ENCODE data around the gene RIIAD1. TPM values are rescaled to one million over a fixed set of nuclear protein-coding genes. Genes with fewer than 3 reads are reported as not detected.

RIIAD1 gene, protein sequence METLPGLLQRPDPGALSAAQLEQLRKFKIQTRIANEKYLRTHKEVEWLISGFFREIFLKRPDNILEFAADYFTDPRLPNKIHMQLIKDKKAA
- total RNA-seq (2021; ENCODE audit: unreplicated experiment) (not detected), Bru-seq, nascent RNA (percentile 12 among the genes with signal in this experiment), BruChase-seq, experiment 1, labeled RNA remaining after a 2-hour chase (percentile 10 among the genes with signal in this experiment), BruChase-seq, experiment 2, labeled RNA remaining after a 6-hour chase (percentile 9 among the genes with signal in this experiment)
- polyA plus RNA-seq (2012; ENCODE audit: insufficient read length): not detected
- long read RNA-seq: 0 reads

DNA sequence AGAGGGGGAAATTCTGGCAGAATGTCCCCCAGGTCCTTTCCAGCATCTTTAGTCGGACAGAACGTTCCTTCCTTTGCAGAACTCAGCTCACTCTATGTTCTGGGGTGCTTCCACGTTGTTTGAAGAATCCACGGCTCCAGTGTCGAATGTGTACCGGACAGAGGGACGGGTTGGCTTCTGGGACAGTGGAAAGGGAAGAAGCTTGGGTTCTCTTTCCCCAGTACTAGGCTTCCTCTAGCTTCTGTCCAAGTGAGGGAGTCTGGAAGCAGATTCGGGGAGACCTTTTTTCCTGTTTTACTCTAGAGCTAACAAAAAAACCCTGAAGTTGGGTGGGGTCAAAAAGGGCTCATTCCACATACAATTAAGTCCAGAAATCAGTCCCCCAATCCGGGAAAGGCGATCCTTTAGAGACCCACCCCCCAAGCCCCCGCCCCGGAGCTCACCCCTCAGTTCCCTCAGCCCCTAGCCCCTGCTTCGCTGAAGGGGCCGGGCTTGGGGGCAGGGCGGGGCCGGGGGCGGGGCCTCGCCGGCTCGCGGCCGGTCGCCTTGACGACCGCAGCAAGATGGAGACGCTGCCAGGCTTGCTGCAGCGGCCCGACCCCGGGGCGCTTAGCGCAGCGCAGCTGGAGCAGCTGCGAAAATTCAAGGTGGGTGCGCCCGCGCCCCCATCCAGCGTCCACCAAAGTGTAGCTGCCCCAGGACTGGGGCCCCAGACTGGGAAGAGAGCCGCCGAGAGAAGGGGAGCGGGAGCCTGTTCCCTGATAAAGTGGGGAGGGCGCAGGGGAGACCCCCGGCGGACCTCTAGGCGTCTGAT lies at the start of gene RIIAD1:
Gene RIIAD1, plus strand, starts transcription at position 549 of the 814 bp plus-strand sequence. Its CDS starts 15 bp downstream, at position 564.
- ATAC-seq (peak; percentile 85), DNase-seq (ENCODE audit: low read depth, low spot score) (no peak)
- BruUV-seq (replicated peaks): no TSS peak
- H3K27me3 ChIP-seq (ENCODE audit: control insufficient read depth, insufficient read depth, low read length): peaks cover 10% of the 10 kb centered on the region
- intact Hi-C loops (cut with micrococcal nuclease; ENCODE audit: unreplicated experiment) (no loop called here), in situ Hi-C loops (cut with HindIII; ENCODE audit: low pct_unique_long_range_greater_than_20kb, low sequenced_read_pairs) (no loop called here)
- POLR2A ChIA-PET: interaction anchor here (0.6 to 1.2 kb wide), 4 partner anchors 22 to 423 kb away, joined by 3 to 21 read pairs (median 4); no protein-coding TSS in a partner anchor
- H3K27ac ChIP-seq (ENCODE audit: low read length): peak within 1 kb of the TSS; percentile 65
- H3K9me3 ChIP-seq (ENCODE audit: control insufficient read depth, insufficient read depth, low read depth, low read length): no peaks in the 10 kb centered on the region
- no peaks in the 10 kb centered on the region for H3K36me3 ChIP-seq (ENCODE audit: control insufficient read depth, insufficient read depth, low read length)
- H3K4me3 ChIP-seq (ENCODE audit: low read depth in 2 of 2, low read length in 2 of 2): peak within 1 kb of the TSS; percentile 47 to 61
- no peak for TF ChIP-seq REST (IDR thresholded peaks at IDR 0.05; ENCODE audit: insufficient read depth in 1 of 2, low read depth in 2 of 2, low read length in 1 of 2)
- TF ChIP-seq TCF7L2 (IDR thresholded peaks at IDR 0.05; ENCODE audit: low read depth, low read length): no peak
- no peak for TF ChIP-seq POLR2AphosphoS5 (IDR thresholded peaks at IDR 0.05; ENCODE audit: low read depth, low read length)
- TF ChIP-seq, protein P1, sequence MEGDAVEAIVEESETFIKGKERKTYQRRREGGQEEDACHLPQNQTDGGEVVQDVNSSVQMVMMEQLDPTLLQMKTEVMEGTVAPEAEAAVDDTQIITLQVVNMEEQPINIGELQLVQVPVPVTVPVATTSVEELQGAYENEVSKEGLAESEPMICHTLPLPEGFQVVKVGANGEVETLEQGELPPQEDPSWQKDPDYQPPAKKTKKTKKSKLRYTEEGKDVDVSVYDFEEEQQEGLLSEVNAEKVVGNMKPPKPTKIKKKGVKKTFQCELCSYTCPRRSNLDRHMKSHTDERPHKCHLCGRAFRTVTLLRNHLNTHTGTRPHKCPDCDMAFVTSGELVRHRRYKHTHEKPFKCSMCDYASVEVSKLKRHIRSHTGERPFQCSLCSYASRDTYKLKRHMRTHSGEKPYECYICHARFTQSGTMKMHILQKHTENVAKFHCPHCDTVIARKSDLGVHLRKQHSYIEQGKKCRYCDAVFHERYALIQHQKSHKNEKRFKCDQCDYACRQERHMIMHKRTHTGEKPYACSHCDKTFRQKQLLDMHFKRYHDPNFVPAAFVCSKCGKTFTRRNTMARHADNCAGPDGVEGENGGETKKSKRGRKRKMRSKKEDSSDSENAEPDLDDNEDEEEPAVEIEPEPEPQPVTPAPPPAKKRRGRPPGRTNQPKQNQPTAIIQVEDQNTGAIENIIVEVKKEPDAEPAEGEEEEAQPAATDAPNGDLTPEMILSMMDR (IDR thresholded peaks at IDR 0.05): no peak
- no peak for TF ChIP-seq SIN3A (IDR thresholded peaks at IDR 0.05; ENCODE audit: borderline replicate concordance, insufficient read depth, low read depth, low read length)
- CTCF ChIA-PET: interaction anchor here (0.8 kb wide), 1 partner anchor 127 kb away, joined by 3 read pairs; no protein-coding TSS in a partner anchor
- peaks cover 7% of the 10 kb centered on the region for H3K4me1 ChIP-seq (ENCODE audit: control insufficient read depth, insufficient read depth, low read length)

DNA sequence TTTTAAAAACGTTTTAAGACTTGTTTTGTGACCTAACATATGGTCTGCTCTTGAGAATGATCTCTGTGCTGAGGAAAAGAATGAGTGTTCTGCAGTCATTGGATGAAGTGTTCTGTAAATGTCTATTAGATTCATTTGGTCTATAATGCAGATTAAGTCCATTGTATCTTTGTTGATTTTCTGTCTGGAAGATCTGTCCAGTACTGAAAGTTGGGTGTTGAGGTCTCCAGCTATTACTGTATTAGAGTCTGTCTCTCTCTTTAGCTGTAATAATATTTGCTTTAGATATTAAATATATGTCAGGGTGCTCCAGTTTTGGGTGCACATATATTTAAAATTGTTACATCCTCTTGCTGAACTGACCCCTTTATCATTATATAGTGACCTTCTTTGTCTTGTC lies 47.9 kb upstream of the RIIAD1 start:
- H3K36me3 ChIP-seq (ENCODE audit: control insufficient read depth, insufficient read depth, low read length): peaks cover 9% of the 10 kb centered on the region
- no peaks in the 10 kb centered on the region for H3K4me1 ChIP-seq (ENCODE audit: control insufficient read depth, insufficient read depth, low read length)
- no peaks in the 10 kb centered on the region for H3K9me3 ChIP-seq (ENCODE audit: control insufficient read depth, insufficient read depth, low read depth, low read length)
- ATAC-seq: no peak
- TF ChIP-seq SIN3A (IDR thresholded peaks at IDR 0.05; ENCODE audit: borderline replicate concordance, insufficient read depth, low read depth, low read length): no peak
- peak in 1 of 2 experiments; percentile 56; a peak in 1 of 4 replicates for TF ChIP-seq REST (IDR thresholded peaks at IDR 0.05; ENCODE audit: insufficient read depth in 1 of 2, low read depth in 2 of 2, low read length in 1 of 2)
- no peak overlapping the region for H3K4me3 ChIP-seq (ENCODE audit: low read depth in 2 of 2, low read length in 2 of 2)
- no peak overlapping the region for H3K27ac ChIP-seq (ENCODE audit: low read length)
- BruUV-seq (replicated peaks): no TSS peak
- no peak for DNase-seq (ENCODE audit: low read depth, low spot score)
- in situ Hi-C loops (cut with HindIII; ENCODE audit: low pct_unique_long_range_greater_than_20kb, low sequenced_read_pairs) (no loop called here), intact Hi-C loops (cut with micrococcal nuclease; ENCODE audit: unreplicated experiment) (no loop called here)
- ChIA-PET POLR2A (no interaction called here), CTCF (no interaction called here)
- H3K27me3 ChIP-seq (ENCODE audit: control insufficient read depth, insufficient read depth, low read length): no peaks in the 10 kb centered on the region

All from Panc1 (cell line).